Psoas muscle (tissue), 8 donors: ENCODE measurements around the gene TACSTD2. TPM values are rescaled to one million over a fixed set of nuclear protein-coding genes. Genes with fewer than 3 reads are reported as not detected.

ENCODE experiments used
- ATAC-seq, 4 donors: fragments of 200-7000 bp; cut with Tn5 transposase; one replicate each; pipeline ENCODE4 v1.9.1; 2020; ENCODE audit warnings: moderate library complexity in 3 of 4, mild to moderate bottlenecking in 2 of 4
- DNase-seq, 2 donors: peaks; one replicate each; pipeline ENCODE4 v3.0.0-alpha.2; 2020
- H3K27ac ChIP-seq: fragments of 200-600 bp; one replicate; pipeline ENCODE4 v1.8.0; 2022
- H3K27me3 ChIP-seq, 3 donors: fragments of 200-600 bp in 1 of 3; one replicate each; pipeline versions ENCODE4 v1.6.1 to v1.8.0; 2013 to 2022; ENCODE audit warnings: low read length in 2 of 3, mild to moderate bottlenecking in 2 of 3, moderate library complexity in 1 of 3; ENCODE audit not compliant: insufficient read depth in 3 of 3
- H3K36me3 ChIP-seq, 2 donors: fragments of 200-600 bp in 1 of 2; one replicate each; pipeline versions ENCODE4 v1.6.1 to v1.8.0; 2013 to 2022; ENCODE audit warnings: low read depth in 1 of 2, mild to moderate bottlenecking in 1 of 2, moderate library complexity in 1 of 2; ENCODE audit not compliant: insufficient read depth in 1 of 2
- H3K4me1 ChIP-seq: fragments of 200-600 bp; one replicate; pipeline ENCODE4 v1.8.0; 2022
- H3K4me3 ChIP-seq: fragments of 200-600 bp; one replicate; pipeline ENCODE4 v1.8.0; 2022; ENCODE audit warnings: mild to moderate bottlenecking
- H3K9me3 ChIP-seq: fragments of 200-600 bp; one replicate; pipeline ENCODE4 v1.8.0; 2022
- WGBS, 3 donors: extraction: QIAGEN DNeasy Blood & Tissue Kit; methylation state at CpG; one replicate each; pipeline versions ENCODE4 v1.1.6 to v1.1.7; 2013; 5-methylcytosine and 5-hydroxymethylcytosine counted together
- intact Hi-C, 2 donors: fragments of 100-400 bp; cut with DNase I; formaldehyde crosslinking; loops; one replicate each; pipeline versions ENCODE4 v1.11.0 to v1.14.2; 2022
- polyA plus RNA-seq, 3 donors: library from polyadenylated mRNA; stranded (reverse); fragments of 200-250 nt; gene quantifications; one replicate each; pipeline ENCODE4 v1.2.3, GENCODE V29; 2013
- total RNA-seq, 4 donors: library from RNA; stranded (reverse); fragmentation: NEBNext Ultra II Directional in 2 of 4; extraction: Animal tissue kit (Norgen Biotek cat#: 25700) in 2 of 4; gene quantifications; one replicate each; pipeline versions ENCODE4 v1.2.1 to v1.2.4, GENCODE V29; 2021 to 2023
- TF ChIP-seq, protein P1 (sequence below): fragments of 200-600 bp; IDR thresholded peaks from one replicate; pipeline ENCODE4 v1.8.0; 2022; ENCODE audit warnings: antibody characterized with exemption
- donor health status: healthy with polysubstance abuse.
- donor health status: DM: no; HTN: no; CAD: no; lungs with moderate emphysema.
- donor health status: Bipolar disorder and iron deficiency.
- donor health status: healthy.
- donor health status: DM: yes; HTN: yes; CAD: no.
- donor health status: DM: no; HTN: no; CAD: no.
- donor health status: DM: no; HTN: no; CAD: no.
- donor health status: DM: yes; HTN: yes; CAD: no.

The TACSTD2 gene
- total and polyA plus RNA-seq, 7 donors, result 0.12 to 0.34 (median 0.22) TPM

DNA sequence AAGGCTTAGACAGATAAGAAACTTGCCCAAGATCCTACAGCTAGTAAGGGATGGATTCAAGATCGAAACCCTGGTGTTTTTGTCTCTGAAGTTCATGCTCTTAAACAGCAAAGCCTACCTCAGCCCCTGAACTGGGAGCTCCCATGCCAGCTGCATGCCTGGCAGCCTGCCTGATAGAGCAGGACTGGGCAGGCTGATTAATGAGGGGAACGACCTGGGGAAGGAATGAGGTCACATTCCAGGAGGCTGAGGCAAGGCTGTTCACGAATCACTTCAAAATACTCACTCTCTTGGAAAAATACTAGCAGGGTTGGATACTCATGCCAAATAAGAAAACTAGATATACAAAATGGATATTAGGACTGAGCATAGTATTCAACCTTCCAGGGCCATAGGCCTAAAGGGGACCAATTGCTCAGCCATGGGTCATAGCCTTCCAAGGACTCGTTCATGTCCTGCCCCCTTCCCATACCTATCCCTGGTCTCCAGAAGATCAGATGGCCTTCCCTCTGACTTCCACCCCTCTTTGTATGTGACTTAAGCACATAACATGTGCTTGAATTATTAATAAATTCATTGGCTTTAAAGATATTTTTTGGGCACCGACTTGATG, 15.6 kb upstream of the TACSTD2 start:
- Histone ChIP-seq H3K9me3 (no peaks in the 10 kb centered on the region), H3K27me3 (no peaks in the 10 kb centered on the region), H3K4me1 (peaks cover 16% of the 10 kb centered on the region), H3K36me3 (no peaks in the 10 kb centered on the region), H3K27ac (peak overlapping the region; percentile 48), H3K4me3 (no peak overlapping the region)
- TF ChIP-seq, protein P1, sequence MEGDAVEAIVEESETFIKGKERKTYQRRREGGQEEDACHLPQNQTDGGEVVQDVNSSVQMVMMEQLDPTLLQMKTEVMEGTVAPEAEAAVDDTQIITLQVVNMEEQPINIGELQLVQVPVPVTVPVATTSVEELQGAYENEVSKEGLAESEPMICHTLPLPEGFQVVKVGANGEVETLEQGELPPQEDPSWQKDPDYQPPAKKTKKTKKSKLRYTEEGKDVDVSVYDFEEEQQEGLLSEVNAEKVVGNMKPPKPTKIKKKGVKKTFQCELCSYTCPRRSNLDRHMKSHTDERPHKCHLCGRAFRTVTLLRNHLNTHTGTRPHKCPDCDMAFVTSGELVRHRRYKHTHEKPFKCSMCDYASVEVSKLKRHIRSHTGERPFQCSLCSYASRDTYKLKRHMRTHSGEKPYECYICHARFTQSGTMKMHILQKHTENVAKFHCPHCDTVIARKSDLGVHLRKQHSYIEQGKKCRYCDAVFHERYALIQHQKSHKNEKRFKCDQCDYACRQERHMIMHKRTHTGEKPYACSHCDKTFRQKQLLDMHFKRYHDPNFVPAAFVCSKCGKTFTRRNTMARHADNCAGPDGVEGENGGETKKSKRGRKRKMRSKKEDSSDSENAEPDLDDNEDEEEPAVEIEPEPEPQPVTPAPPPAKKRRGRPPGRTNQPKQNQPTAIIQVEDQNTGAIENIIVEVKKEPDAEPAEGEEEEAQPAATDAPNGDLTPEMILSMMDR, result no peak
- WGBS, 3 donors, result 25 to 37% (median 28%) methylated on average over 5 of the region's 5 CpGs
- ATAC-seq, result peak; percentile 89 to 96 (median 94)
- intact Hi-C loops, result no loop called here
- DNase-seq, result peak; percentile 70 to 74

DNA sequence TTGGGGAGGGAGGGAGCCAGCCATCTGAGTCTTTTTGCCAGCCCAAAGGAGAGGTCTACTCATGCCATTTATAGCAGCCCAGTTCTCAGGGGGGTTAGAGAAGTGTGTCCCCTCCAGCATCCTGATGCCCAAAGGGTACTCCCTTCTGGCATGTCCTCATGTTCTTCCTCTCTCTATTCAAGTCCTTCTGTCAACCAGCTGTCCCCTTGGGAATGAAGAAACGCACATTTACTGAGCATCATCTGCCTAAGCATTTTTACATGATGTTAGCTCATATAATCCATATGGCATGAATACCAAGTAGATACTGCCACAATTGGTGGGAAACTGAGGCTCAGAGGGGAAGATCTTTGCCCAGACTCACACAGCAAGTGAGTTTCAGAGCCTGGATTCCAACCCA, 14.8 kb upstream of the TACSTD2 start:
- TF ChIP-seq, protein P1, result no peak
- Histone ChIP-seq H3K4me3 (no peak overlapping the region), H3K27ac (peak overlapping the region; percentile 48), H3K9me3 (no peaks in the 10 kb centered on the region), H3K36me3 (no peaks in the 10 kb centered on the region), H3K4me1 (peaks cover 16% of the 10 kb centered on the region), H3K27me3 (no peaks in the 10 kb centered on the region)
- no peak for DNase-seq
- WGBS, 3 donors, result 24 to 58% (median 43%) methylated on average over 1 of the region's 1 CpG
- intact Hi-C loops, result no loop called here
- ATAC-seq, result no peak

DNA sequence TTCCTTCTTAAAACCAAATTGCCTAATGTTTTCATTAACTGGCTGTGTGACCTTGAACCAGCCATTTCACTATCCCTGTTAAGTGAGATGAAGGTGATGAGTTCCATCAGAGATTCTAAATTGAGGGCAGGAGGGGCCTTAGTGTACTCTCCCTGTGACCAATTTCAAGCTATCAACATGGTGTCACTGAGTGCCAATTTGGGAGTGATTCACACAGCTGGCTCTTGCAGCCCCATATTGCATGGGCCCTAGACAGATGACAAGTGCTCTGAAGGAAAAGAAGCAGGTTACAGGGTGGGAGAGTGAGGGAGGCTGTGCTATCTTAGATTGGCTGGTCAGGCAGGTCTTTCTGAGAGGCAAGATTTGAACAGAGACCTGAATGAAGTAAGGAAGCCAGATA, 13.0 kb upstream of the TACSTD2 start:
- H3K4me1 ChIP-seq, result peaks cover 16% of the 10 kb centered on the region
- TF ChIP-seq, protein P1, result no peak
- peak in 2 of 4 donors; percentile 53 to 54 for ATAC-seq
- no peaks in the 10 kb centered on the region for H3K9me3 ChIP-seq
- no peaks in the 10 kb centered on the region for H3K27me3 ChIP-seq
- intact Hi-C loops, result no loop called here
- H3K4me3 ChIP-seq, result no peak overlapping the region
- H3K36me3 ChIP-seq, result no peaks in the 10 kb centered on the region
- no peak for DNase-seq
- no peak overlapping the region for H3K27ac ChIP-seq

DNA sequence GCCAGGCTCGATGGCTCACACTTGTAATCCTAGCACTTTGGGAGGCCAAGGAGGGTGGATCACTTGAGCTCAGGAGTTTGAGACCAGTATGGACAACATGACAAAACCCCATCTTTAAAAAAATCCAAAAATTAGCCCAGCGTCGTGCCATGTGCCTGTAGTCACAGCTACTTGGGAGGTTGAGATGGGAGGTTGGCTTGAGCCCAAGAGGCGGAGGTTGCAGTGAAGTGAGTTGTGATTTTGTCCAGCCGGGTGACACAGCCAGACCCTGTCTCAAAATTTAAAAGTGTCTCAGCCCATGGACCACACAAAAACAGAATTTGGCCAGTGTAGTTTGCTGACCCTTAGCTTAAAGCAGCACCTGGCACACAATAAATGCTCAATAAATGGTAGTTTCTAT, 11.3 kb upstream of the TACSTD2 start:
- intact Hi-C loops, result no loop called here
- WGBS, 3 donors, result 61 to 92% (median 70%) methylated on average over 5 of the region's 5 CpGs
- H3K27ac ChIP-seq, result no peak overlapping the region
- no peaks in the 10 kb centered on the region for H3K36me3 ChIP-seq
- no peaks in the 10 kb centered on the region for H3K9me3 ChIP-seq
- no peak for ATAC-seq
- H3K27me3 ChIP-seq, result no peaks in the 10 kb centered on the region
- H3K4me3 ChIP-seq, result no peak overlapping the region
- TF ChIP-seq, protein P1, result no peak
- DNase-seq, result no peak
- peaks cover 26% of the 10 kb centered on the region for H3K4me1 ChIP-seq

DNA sequence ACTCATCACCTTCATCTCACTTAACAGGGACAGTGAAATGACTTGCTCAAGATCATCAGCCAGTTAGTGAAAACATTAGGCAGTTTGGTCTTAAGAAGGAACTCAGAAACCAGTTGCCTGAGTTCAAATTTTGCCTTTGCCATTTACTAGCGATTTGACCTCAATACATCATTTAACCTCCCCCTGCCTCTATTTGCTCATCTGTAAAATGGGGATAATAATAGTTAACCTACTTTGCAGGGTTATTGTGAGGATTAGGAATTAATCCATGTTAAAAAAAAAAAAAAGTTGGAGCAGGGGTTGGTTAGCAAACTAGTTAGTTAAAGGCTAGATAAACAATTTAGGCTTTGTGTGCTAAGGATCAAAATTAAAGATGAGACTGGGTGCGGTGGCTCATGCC, 10.6 kb upstream of the TACSTD2 start:
- Histone ChIP-seq H3K36me3 (no peaks in the 10 kb centered on the region), H3K27me3 (no peaks in the 10 kb centered on the region), H3K4me1 (peaks cover 19% of the 10 kb centered on the region), H3K4me3 (no peak overlapping the region), H3K9me3 (no peaks in the 10 kb centered on the region), H3K27ac (no peak overlapping the region)
- intact Hi-C loops, result no loop called here
- DNase-seq (no peak), ATAC-seq (no peak)
- 96 to 100% (median 97%) methylated on average over 2 of the region's 2 CpGs for WGBS, 3 donors
- TF ChIP-seq, protein P1, result no peak
